Aorta (tissue), 5 donors: Measurements from ENCODE around the gene ST8SIA2. TPM values are rescaled to one million over a fixed set of nuclear protein-coding genes. Genes with fewer than 3 reads are reported as not detected.

ENCODE experiments used
- ATAC-seq: fragments of 200-7000 bp; cut with Tn5 transposase; one replicate; pipeline ENCODE4 v1.9.1; 2022; ENCODE audit warnings: moderate library complexity; ENCODE audit not compliant: low FRiP score
- DNase-seq, 2 donors: peaks; one replicate each; pipeline ENCODE4 v3.0.0-alpha.2; 2020
- H3K27ac ChIP-seq, 2 donors: one replicate each; pipeline ENCODE4 v1.5.1; 2013; ENCODE audit warnings: low read length in 2 of 2, mild to moderate bottlenecking in 2 of 2, moderate library complexity in 2 of 2, control low read depth in 1 of 2, inconsistent platforms in 1 of 2, low read depth in 1 of 2
- H3K27me3 ChIP-seq, 2 donors: one replicate each; pipeline ENCODE4 v1.6.1; 2013; ENCODE audit warnings: control low read depth in 1 of 2, low read length in 1 of 2, mild to moderate bottlenecking in 1 of 2, moderate library complexity in 1 of 2; ENCODE audit not compliant: insufficient read depth in 2 of 2, control insufficient read depth in 1 of 2
- H3K36me3 ChIP-seq, 2 donors: one replicate each; pipeline ENCODE4 v1.6.1; 2013; ENCODE audit warnings: control low read depth in 1 of 2, low read length in 1 of 2, mild to moderate bottlenecking in 1 of 2; ENCODE audit not compliant: insufficient read depth in 2 of 2, control insufficient read depth in 1 of 2
- H3K4me1 ChIP-seq, 2 donors: one replicate each; pipeline ENCODE4 v1.6.1; 2013; ENCODE audit warnings: low read length in 2 of 2, control low read depth in 1 of 2, mild to moderate bottlenecking in 1 of 2, moderate library complexity in 1 of 2; ENCODE audit not compliant: insufficient read depth in 2 of 2, control insufficient read depth in 1 of 2
- H3K4me3 ChIP-seq, 2 donors: one replicate each; pipeline ENCODE4 v1.5.1; 2013; ENCODE audit warnings: low read length in 2 of 2, control low read depth in 1 of 2, mild to moderate bottlenecking in 1 of 2
- H3K9me3 ChIP-seq: one replicate; pipeline ENCODE4 v1.6.1; 2013; ENCODE audit warnings: mild to moderate bottlenecking, low read length; ENCODE audit not compliant: control insufficient read depth
- WGBS, 2 donors: extraction: QIAGEN DNeasy Blood & Tissue Kit; methylation state at CpG; one replicate each; pipeline ENCODE4 v1.1.7; 2013; 5-methylcytosine and 5-hydroxymethylcytosine counted together
- intact Hi-C, 2 donors: fragments of 100-400 bp; cut with DNase I; formaldehyde crosslinking; loops; one replicate each; pipeline versions ENCODE4 v1.14.2 to v1.15.0; 2022
- polyA plus RNA-seq, 2 donors: library from polyadenylated mRNA; stranded (reverse); fragments of 200-250 nt; gene quantifications; one replicate each; pipeline ENCODE4 v1.2.3, GENCODE V29; 2013
- total RNA-seq, 2 donors: library from RNA; stranded (reverse); fragmentation: NEBNext Ultra II Directional; extraction: Animal tissue kit (Norgen Biotek cat#: 25700); gene quantifications; one replicate each; pipeline ENCODE4 v1.2.1, GENCODE V29; 2021
- donor health status: healthy with polysubstance abuse.
- donor health status: Bipolar disorder and iron deficiency.
- donor health status: DM: no; HTN: no; CAD: no.
- donor health status: DM: no; HTN: no; CAD: no.
- donor health status: DM: yes; HTN: yes; CAD: no.

Gene ST8SIA2
- total and polyA plus RNA-seq, 4 donors, result 0.05 TPM; not detected in 3

- H3K4me3 ChIP-seq, result no peak overlapping the region
- no peak overlapping the region for H3K27ac ChIP-seq
- intact Hi-C loops, result no loop called here
- ATAC-seq (no peak), DNase-seq (no peak)
- H3K9me3 ChIP-seq, result no peaks in the 10 kb centered on the region
- H3K36me3 ChIP-seq, result no peaks in the 10 kb centered on the region
- no peaks in the 10 kb centered on the region for H3K27me3 ChIP-seq
- H3K4me1 ChIP-seq, result no peaks in the 10 kb centered on the region
- 0 to 1% methylated on average over 33 to 34 of the region's 34 CpGs for WGBS, 2 donors
These were observed 263 bp downstream of the ST8SIA2 start for GRCh38 chr15:92393980-92394308.

- H3K4me1 ChIP-seq, result no peaks in the 10 kb centered on the region
- no peaks in the 10 kb centered on the region for H3K36me3 ChIP-seq
- H3K9me3 ChIP-seq, result no peaks in the 10 kb centered on the region
- no peak for ATAC-seq
- no peak overlapping the region for H3K4me3 ChIP-seq
- no peaks in the 10 kb centered on the region for H3K27me3 ChIP-seq
- no peak overlapping the region for H3K27ac ChIP-seq
- DNase-seq, result no peak
- 0 to 1% methylated on average over 68 to 78 of the region's 78 CpGs for WGBS, 2 donors
- intact Hi-C loops, result no loop called here
These were observed 822 bp downstream of the ST8SIA2 start for GRCh38 chr15:92394309-92395097.

- Histone ChIP-seq H3K9me3 (no peaks in the 10 kb centered on the region), H3K27me3 (no peaks in the 10 kb centered on the region), H3K4me1 (no peaks in the 10 kb centered on the region), H3K36me3 (no peaks in the 10 kb centered on the region), H3K27ac (no peak overlapping the region), H3K4me3 (no peak overlapping the region)
- ATAC-seq (no peak), DNase-seq (no peak)
- intact Hi-C loops, result no loop called here
- 19 to 21% methylated on average over 22 of the region's 22 CpGs for whole genome bisulfite sequencing, 2 donors
These were observed 1.5 kb downstream of the ST8SIA2 start for GRCh38 chr15:92395098-92395635.

GRCh38 chr15:92399271-92399950 lies 5.7 kb downstream of the ST8SIA2 start:
- H3K27ac ChIP-seq, result no peak overlapping the region
- no peak for ATAC-seq
- no peak for DNase-seq
- intact Hi-C loops, result no loop called here
- no peaks in the 10 kb centered on the region for H3K27me3 ChIP-seq
- H3K9me3 ChIP-seq, result no peaks in the 10 kb centered on the region
- no peaks in the 10 kb centered on the region for H3K36me3 ChIP-seq
- 77 to 82% methylated on average over 8 of the region's 8 CpGs for WGBS, 2 donors
- no peak overlapping the region for H3K4me3 ChIP-seq
- H3K4me1 ChIP-seq, result no peaks in the 10 kb centered on the region

GRCh38 chr15:92400573-92400972 lies 6.9 kb downstream of the ST8SIA2 start:
- 71 to 73% methylated on average over 8 of the region's 8 CpGs for WGBS, 2 donors
- Histone ChIP-seq H3K4me1 (no peaks in the 10 kb centered on the region), H3K27me3 (no peaks in the 10 kb centered on the region), H3K27ac (no peak overlapping the region), H3K4me3 (no peak overlapping the region), H3K36me3 (no peaks in the 10 kb centered on the region), H3K9me3 (no peaks in the 10 kb centered on the region)
- ATAC-seq (no peak), DNase-seq (no peak)
- intact Hi-C loops, result no loop called here

GRCh38 chr15:92400980-92401787 lies 7.5 kb downstream of the ST8SIA2 start:
- H3K4me3 ChIP-seq, result no peak overlapping the region
- no peaks in the 10 kb centered on the region for H3K9me3 ChIP-seq
- 40 to 48% methylated on average over 26 of the region's 26 CpGs for WGBS, 2 donors
- no peaks in the 10 kb centered on the region for H3K36me3 ChIP-seq
- no peak overlapping the region for H3K27ac ChIP-seq
- H3K4me1 ChIP-seq, result no peaks in the 10 kb centered on the region
- intact Hi-C loops, result no loop called here
- no peak for ATAC-seq
- no peaks in the 10 kb centered on the region for H3K27me3 ChIP-seq
- DNase-seq, result no peak

- Histone ChIP-seq H3K27me3 (no peaks in the 10 kb centered on the region), H3K4me3 (no peak overlapping the region), H3K9me3 (no peaks in the 10 kb centered on the region), H3K36me3 (no peaks in the 10 kb centered on the region), H3K27ac (no peak overlapping the region), H3K4me1 (no peaks in the 10 kb centered on the region)
- no peak for ATAC-seq
- DNase-seq, result no peak
- intact Hi-C loops, result no loop called here
- 80 to 85% methylated on average over 5 of the region's 5 CpGs for WGBS, 2 donors
These were observed 9.1 kb downstream of the ST8SIA2 start for GRCh38 chr15:92402751-92403150.

GRCh38 chr15:92405942-92406341 lies 12.3 kb downstream of the ST8SIA2 start:
- Histone ChIP-seq H3K27me3 (no peaks in the 10 kb centered on the region), H3K36me3 (no peaks in the 10 kb centered on the region), H3K4me1 (no peaks in the 10 kb centered on the region), H3K4me3 (no peak overlapping the region), H3K9me3 (no peaks in the 10 kb centered on the region), H3K27ac (no peak overlapping the region)
- no peak for DNase-seq
- intact Hi-C loops, result no loop called here
- 83 to 85% methylated on average over 5 of the region's 5 CpGs for WGBS, 2 donors
- ATAC-seq, result no peak
